MM.1S (cell line): ENCODE results near the gene MKLN1.

Experiments used
- DNase-seq: peaks from one replicate; pipeline ENCODE4 v3.0.0-alpha.2; 2015
- H2AFZ ChIP-seq: fragments of 300-600 bp; sonication (generic); 2 replicates; pipeline ENCODE4 v1.6.0; 2016; ENCODE audit warnings: antibody characterized with exemption, low read length
- H3F3A ChIP-seq: fragments of 300-600 bp; sonication (generic); 2 replicates; pipeline ENCODE4 v1.6.1; 2016; ENCODE audit warnings: mild to moderate bottlenecking, antibody characterized with exemption, low read length, moderate library complexity, mixed read lengths; ENCODE audit not compliant: insufficient read depth
- H3K27ac ChIP-seq: fragments of 300-600 bp; sonication (generic); 2 replicates; pipeline ENCODE4 v1.5.1; 2016; ENCODE audit warnings: mild to moderate bottlenecking, low read length
- H3K27me3 ChIP-seq: fragments of 300-600 bp; sonication (generic); replicated peaks from 2 replicates; pipeline ENCODE4 v1.6.0; 2016; ENCODE audit warnings: low read length; ENCODE audit not compliant: insufficient read depth
- H3K36me3 ChIP-seq: fragments of 300-600 bp; sonication (generic); replicated peaks from 2 replicates; pipeline ENCODE4 v1.6.1; 2016; ENCODE audit warnings: mild to moderate bottlenecking, low read length, mixed read lengths; ENCODE audit not compliant: insufficient read depth
- H3K4me1 ChIP-seq: fragments of 300-600 bp; sonication (generic); 2 replicates; pipeline ENCODE4 v1.6.1; 2016; ENCODE audit warnings: low read length, mixed read lengths
- H3K4me2 ChIP-seq: fragments of 300-600 bp; sonication (generic); 2 replicates; pipeline ENCODE4 v1.6.0; 2016; ENCODE audit warnings: low read depth, low read length
- H3K4me3 ChIP-seq: fragments of 300-600 bp; sonication (generic); 2 replicates; pipeline ENCODE4 v1.5.1; 2016; ENCODE audit warnings: low read length, mixed read lengths
- H3K79me2 ChIP-seq: fragments of 300-600 bp; sonication (generic); 2 replicates; pipeline ENCODE4 v1.6.1; 2016; ENCODE audit warnings: mixed run types, low read length, mixed read lengths
- H3K9ac ChIP-seq: fragments of 300-600 bp; sonication (generic); 2 replicates; pipeline ENCODE4 v1.6.1; 2016; ENCODE audit warnings: low read length, mixed read lengths
- H3K9me2 ChIP-seq: fragments of 300-600 bp; sonication (generic); replicated peaks from 2 replicates; pipeline ENCODE4 v1.6.1; 2016; ENCODE audit warnings: mild to moderate bottlenecking, low read length, mixed read lengths; ENCODE audit not compliant: insufficient read depth
- H3K9me3 ChIP-seq: fragments of 300-600 bp; sonication (generic); replicated peaks from 2 replicates; pipeline ENCODE4 v1.6.1; 2016; ENCODE audit warnings: mild to moderate bottlenecking, low read length, mixed read lengths; ENCODE audit not compliant: insufficient read depth
- H4K20me1 ChIP-seq: fragments of 300-600 bp; sonication (generic); 2 replicates; pipeline ENCODE4 v1.6.1; 2016; ENCODE audit warnings: mild to moderate bottlenecking, low read length, moderate library complexity, mixed read lengths; ENCODE audit not compliant: insufficient read depth
- CTCF ChIP-seq: fragments of 300-600 bp; sonication (generic); IDR thresholded peaks from 2 replicates; pipeline ENCODE4 v1.5.1; 2016; ENCODE audit warnings: antibody characterized with exemption, low read length, mixed read lengths
- EZH2 ChIP-seq: fragments of 300-600 bp; sonication (generic); optimal IDR thresholded peaks from 2 replicates; pipeline ENCODE3; 2017; ENCODE audit warnings: low read depth, mild to moderate bottlenecking, antibody characterized with exemption, low read length, mixed read lengths
- EZH2phosphoT487 ChIP-seq: fragments of 300-600 bp; sonication (generic); IDR thresholded peaks from 2 replicates; pipeline ENCODE4 v1.6.1; 2018; ENCODE audit warnings: antibody characterized with exemption, low read length

The MKLN1 gene

GRCh38 chr7:131532570-131533091 lies 205.0 kb downstream of the MKLN1 start:
- H3K9me3 ChIP-seq, result no peaks in the 10 kb centered on the region
- no peaks in the 10 kb centered on the region for H3K27me3 ChIP-seq
- no peaks in the 10 kb centered on the region for H3K79me2 ChIP-seq
- H2AFZ ChIP-seq, result no peak overlapping the region
- peaks cover 9% of the 10 kb centered on the region for H3K4me1 ChIP-seq
- no peak for DNase-seq
- peaks cover 9% of the 10 kb centered on the region; the same call in 1 of the 2 replicates for H3F3A ChIP-seq
- H3K9me2 ChIP-seq, result no peaks in the 10 kb centered on the region
- H3K4me2 ChIP-seq, result no peak overlapping the region
- H3K4me3 ChIP-seq, result no peak overlapping the region
- no peak overlapping the region for H3K27ac ChIP-seq
- H3K9ac ChIP-seq, result no peak overlapping the region
- H4K20me1 ChIP-seq, result no peaks in the 10 kb centered on the region
- H3K36me3 ChIP-seq, result no peaks in the 10 kb centered on the region
- no peak for TF ChIP-seq EZH2
- TF ChIP-seq CTCF, result no peak
- TF ChIP-seq EZH2phosphoT487, result no peak

- Histone ChIP-seq H3K9me2 (no peaks in the 10 kb centered on the region), H3K9me3 (no peaks in the 10 kb centered on the region), H3K27me3 (no peaks in the 10 kb centered on the region), H3K27ac (no peak overlapping the region), H3K4me3 (no peak overlapping the region), H2AFZ (no peak overlapping the region), H3K4me2 (no peak overlapping the region), H3F3A (peaks cover 4% of the 10 kb centered on the region; the same call in 1 of the 2 replicates), H4K20me1 (no peaks in the 10 kb centered on the region), H3K9ac (no peak overlapping the region), H3K4me1 (peaks cover 4% of the 10 kb centered on the region), H3K79me2 (no peaks in the 10 kb centered on the region), H3K36me3 (no peaks in the 10 kb centered on the region)
- DNase-seq, result no peak
- TF ChIP-seq EZH2, result no peak
- TF ChIP-seq EZH2phosphoT487, result no peak
- no peak for TF ChIP-seq CTCF
Measured at GRCh38 chr7:131533151-131533559, 205.5 kb downstream of the MKLN1 start.

GRCh38 chr7:131533566-131534561 lies 206.2 kb downstream of the MKLN1 start:
- H3F3A ChIP-seq, result no peaks in the 10 kb centered on the region
- H3K9ac ChIP-seq, result no peak overlapping the region
- no peak overlapping the region for H3K4me2 ChIP-seq

More at GRCh38 chr7:131533566-131534561, 206.2 kb downstream of the MKLN1 start:
- no peak for DNase-seq
- Histone ChIP-seq H2AFZ (no peak overlapping the region), H3K27ac (no peak overlapping the region), H3K4me1 (no peaks in the 10 kb centered on the region), H3K9me3 (no peaks in the 10 kb centered on the region), H3K27me3 (no peaks in the 10 kb centered on the region), H3K36me3 (no peaks in the 10 kb centered on the region), H3K79me2 (no peaks in the 10 kb centered on the region), H3K9me2 (no peaks in the 10 kb centered on the region), H4K20me1 (no peaks in the 10 kb centered on the region), H3K4me3 (no peak overlapping the region)
- TF ChIP-seq EZH2 (no peak), CTCF (no peak), EZH2phosphoT487 (no peak)
